NCI-H748 (cell line): Measurements from ENCODE around the gene SNRNP27.
"Not testable (repeated sequence)": the region's sequence is repeated elsewhere in the genome, so short reads cannot be mapped to it uniquely, and the experiment has no call there.

ENCODE experiments used
- DNase-seq: peaks from one replicate; lab custom pipeline; 2025; ENCODE audit not compliant: unreplicated experiment; lab: John Stamatoyannopoulos, UW

SNRNP27 gene

DNA sequence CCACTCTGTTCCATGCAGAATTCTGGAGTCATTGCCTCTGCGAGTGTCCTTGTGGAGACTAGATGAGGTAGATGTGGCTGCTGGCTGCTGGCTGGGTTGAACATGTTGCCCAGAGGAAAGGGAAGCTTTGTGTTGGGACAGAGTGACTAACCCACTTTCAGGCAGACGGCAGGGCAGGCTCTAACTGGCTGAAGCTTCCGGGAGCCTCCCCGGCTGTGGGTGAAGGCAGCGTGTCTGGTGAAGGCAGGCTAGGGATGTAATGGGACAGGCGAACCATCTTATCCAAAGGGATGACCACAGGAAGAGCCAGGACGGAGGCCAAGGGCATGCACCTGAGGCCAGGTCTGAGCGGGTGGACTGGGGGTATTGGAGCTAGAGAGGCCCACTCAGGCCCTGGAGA, 51.7 kb downstream of the SNRNP27 start:
- no peak for DNase-seq

DNA sequence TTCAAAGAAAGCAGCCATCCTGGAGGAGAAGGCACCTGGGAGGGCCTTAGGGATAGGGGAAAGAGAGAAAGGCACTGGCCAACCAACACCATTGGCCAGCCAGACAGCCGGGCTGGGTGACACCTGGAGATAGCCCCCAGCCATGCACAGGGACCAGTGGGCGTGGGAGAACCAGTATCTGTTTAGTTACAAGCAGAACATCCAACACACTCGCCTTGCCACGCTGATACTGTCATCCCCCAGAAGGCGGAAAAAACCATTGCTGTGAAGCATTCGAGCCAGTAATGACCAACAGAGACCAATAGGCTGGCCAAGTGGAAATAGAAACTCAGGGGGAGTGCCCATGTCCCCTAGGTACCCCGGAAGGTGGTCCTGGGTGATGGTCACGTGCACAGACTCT, 52.2 kb downstream of the SNRNP27 start:
- no peak for DNase-seq

DNA sequence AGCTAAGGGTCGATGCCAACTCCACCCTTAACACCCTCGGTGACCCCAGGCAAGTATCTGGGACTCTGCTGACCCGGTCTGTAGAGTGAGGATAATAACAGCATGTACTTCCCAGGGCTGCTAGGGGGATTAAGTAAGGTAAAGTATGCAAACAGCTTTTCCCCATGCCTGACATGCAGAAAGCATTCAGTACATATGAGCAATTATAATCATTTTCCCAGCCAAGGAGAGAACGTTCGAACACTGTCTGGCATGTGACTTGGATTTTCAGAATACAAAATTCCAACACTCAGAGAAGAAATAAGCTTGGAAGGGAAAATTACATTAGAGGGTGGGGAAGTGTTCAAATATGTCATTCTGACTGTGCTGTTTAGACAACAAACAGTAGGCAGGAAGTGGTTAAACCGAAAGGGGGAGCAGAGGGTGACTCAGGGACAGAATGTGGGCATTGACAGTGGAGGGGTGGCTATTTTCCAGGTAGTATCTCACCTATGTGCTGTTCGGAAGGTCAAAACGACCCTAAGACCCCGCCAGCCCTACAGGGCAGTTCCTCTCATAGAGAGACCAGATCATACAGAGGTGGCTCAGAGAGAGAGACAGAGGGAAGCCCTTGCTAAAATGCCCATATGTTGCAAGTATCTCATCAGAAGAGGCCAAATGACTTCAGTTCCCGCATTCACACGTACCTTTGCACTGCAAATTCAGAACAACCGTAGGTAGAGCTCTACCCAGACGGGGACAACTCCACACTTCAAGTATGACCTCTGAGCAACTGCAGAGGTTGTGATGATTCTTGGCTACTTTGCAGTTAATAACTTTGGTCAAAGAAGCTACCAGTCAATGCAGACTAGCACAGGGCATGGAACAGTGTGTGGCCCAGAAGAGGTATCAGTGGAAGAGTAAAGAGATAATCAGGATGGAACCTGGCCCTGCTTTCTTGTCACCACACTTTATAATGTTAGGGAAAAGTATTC, 52.9 kb downstream of the SNRNP27 start:
- no peak for DNase-seq

DNA sequence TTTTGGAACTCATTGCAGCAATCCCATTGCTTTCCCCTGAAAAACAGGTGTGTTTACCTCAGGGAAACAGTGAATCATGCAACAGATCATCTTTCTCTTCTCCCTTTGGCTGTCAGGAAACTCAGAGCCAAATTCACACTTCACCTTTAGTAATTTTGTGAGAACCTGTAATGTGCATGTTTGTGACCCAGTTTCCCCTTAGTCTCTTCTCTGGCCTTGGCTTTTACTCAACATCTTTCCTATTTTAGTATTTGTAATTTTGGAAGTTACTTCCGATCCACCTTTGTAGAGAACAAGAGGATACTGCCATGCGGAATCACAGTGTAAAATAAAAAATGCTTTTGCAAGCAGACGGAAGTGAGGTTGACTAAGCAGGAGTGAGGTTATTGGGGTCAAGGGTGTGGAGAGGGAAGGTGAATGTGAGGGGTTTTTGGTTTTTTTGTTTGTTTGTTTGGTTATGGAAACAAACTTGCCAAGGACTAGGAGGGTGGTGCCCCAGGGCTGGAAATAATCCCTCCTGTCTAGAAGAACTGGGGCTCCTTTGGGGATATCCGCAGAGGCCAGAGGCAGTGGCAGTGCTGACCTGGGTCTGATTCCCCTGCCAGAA, 53.7 kb downstream of the SNRNP27 start:
- no peak for DNase-seq

DNA sequence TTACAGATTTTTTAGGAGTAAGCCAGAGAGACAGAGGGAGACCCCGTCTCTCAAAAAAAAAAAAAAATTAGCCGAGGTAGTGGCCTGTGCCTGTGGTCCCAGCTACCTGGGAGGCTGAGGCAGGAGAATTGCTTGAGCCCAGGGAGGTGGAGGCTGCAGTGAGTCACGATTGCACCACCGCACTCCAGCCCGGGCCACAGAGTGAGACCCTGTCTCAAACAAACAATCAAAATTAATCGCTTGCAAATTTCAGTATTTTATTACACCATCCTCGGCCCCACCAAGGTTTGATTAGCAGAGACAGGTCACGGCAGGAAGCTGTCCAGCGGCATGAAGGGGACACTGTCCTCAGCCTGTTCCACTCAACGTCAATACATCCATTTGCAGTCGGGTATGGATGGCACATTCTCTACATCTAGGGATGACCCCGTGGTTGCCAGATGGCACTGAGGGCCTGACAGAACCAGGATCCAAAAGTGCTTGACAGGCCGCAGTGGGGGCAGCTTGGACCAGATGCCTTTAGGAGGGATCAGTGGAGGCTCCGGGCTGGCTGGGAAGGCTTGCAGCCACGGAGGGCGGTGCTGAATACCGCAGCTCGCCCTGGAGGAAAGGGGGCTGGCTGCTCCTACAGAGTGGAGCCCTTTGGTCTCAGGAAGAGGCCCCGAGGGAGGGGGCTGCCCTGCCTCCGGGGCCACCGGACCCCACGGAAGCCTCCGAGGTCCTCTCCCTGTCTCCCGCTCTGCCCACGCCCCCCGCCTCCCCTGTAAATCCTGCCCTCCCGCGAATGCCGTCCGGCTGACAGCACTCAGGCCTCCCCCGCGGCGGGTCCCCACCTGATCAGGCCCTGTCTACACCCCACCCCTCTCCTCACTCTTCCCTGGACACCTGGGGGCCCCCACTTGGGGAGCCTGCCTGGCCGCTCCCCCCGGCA, 54.5 kb downstream of the SNRNP27 start:
- no peak for DNase-seq

DNA sequence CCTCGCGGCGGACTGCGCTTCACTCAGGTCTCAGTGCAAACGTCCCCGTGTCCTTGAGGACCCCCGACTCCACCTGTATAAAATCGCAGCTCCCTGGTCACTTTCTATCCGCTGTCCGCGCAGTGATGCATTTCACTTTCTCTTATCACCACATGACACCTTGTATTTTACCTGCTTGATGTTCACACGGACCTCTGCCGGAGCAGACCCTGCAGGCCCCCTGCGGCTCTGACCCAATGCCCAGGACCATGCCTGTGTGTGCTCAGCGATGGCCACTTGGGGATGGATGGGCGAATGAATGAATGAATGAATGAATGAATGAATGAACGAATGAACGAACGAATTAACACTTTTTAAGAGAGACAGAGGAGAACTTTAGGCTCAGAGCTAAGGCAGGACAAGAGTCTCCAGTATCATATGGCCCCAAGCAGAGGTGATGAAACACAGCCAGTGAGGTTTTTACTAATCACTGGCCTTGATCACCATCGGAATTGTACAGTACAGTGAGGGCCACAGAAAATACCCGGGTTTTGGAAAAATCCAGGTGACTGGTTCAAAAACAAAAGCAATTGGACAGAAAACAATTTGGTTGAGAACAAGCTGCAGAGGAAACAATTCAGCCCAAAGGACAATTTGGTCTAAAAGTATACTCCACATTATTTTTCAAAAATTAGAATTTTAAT, 55.3 kb downstream of the SNRNP27 start:
- DNase-seq, result no peak

DNA sequence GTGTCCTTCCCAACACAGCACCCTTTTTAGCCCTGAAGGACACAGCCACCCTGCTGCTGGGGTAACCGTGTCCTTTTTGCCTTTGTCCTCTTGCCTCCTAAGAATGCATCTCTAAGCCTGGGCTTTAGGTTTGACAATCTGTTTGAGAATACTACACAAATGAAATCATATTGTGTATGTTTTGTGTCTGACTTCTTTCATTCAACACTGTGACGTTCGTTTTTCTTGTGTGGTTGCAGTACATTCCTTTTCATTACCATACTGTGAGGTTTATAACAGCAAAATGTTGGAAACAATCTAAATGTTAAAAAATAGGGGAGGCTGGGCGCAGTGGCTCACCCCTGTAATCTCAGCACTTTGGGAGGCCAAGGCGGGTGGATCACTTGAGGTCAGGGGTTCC, 56.5 kb downstream of the SNRNP27 start:
- no peak for DNase-seq

DNA sequence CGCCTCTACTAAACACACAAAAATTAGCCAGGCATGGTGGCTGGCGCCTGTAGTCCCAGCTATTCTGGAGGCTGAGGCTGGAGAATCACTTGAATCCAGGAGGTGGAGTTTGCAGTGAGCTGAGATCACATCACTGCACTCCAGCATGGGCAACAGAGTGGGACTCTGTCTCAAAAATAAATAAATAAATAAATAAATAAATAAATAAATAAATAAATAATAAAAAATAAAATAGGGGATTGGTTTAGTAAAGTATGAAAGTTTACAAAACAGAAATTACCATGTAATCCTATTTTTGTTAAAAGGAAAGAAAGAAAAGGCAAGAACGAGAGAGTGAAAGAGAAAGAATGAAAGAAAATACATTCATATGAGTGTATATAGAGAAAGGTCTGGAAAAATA, 56.9 kb downstream of the SNRNP27 start:
- DNase-seq, result not testable (repeated sequence)

DNA sequence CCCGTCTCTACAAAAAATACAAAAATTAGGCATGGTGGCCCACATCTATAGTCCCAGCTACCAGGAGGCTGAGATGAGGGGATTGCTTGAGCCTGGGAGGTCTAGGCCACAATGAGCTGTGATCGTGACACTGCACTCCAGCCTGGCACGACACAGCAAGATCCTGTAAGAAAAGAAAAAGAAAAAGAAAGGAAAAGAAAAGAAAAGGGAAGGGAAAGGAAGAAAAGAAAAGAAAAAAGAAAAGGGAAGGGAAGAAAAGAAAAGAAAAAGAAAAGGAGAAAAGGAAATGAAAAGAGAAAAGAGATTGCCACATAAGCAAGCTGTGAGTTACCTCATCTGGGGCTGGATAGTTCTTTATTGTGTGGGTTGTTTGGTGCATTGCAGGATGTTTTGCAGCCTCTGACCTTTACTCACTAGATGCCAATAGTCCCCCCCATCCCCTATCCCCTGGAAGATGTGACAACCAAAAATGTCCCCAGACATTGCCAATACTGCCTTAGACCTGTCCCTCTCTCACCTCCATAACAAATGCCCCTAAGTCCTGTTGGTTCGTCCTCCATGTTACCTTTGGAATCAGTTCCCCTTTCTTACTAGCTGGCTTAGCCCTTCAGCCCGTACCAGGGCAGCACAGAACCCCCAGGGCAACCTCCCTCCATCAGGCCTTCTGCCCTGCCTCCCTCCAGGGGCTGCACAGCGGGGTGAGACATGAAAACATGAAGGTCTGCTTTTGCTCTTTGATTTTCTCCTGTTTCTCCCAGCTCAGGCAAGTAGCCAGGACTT, 58.8 kb downstream of the SNRNP27 start:
- no peak for DNase-seq

DNA sequence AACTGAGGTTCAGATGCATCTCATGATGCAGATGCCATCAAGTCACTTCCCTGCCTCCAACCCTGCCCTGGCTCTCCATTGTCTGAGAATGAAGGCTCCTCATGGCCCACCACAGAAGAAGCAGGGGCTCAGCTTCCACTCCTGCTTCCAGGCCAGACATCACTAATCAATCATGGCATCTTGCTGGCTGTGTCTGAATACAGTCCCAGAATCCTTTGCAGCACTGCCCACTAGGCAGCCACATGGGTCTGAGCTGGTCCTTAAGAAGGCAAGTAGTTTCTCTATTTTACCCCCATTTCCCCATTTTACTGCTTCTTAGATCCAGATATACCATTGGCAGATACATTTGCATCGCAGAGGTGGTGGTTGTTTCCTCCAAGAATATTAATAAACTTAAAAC, 60.3 kb downstream of the SNRNP27 start:
- no peak for DNase-seq
